Body of pancreas (tissue), 4 donors: ENCODE data around the gene EPHA4.

Experiments used
- CTCF ChIP-seq, 7 experiments: fragments of 450-650 bp in 4 of 7; fragments of 200-600 bp in 3 of 7; sonication (generic) in 3 of 7; IDR thresholded peaks; one replicate each; pipeline ENCODE4 v1.5.1; 2016 to 2019; ENCODE audit warnings: antibody characterized with exemption in 7 of 7
- POLR2A ChIP-seq, 3 donors: fragments of 450-650 bp; IDR thresholded peaks; one replicate each; pipeline ENCODE4 v1.6.1; 2016; ENCODE audit warnings: antibody characterized with exemption in 3 of 3, mild to moderate bottlenecking in 2 of 3

- no peak for TF ChIP-seq CTCF (IDR thresholded peaks at IDR 0.05)
- no peak for TF ChIP-seq POLR2A (IDR thresholded peaks at IDR 0.05)
Observed at GRCh38 chr2:221606424-221606823, 34.3 kb upstream of the EPHA4 start.
